Neural cell (in vitro differentiated cells): ENCODE data around the gene C19orf85. TPM values are rescaled to one million over a fixed set of nuclear protein-coding genes. Genes with fewer than 3 reads are reported as not detected.

Experiments used
- H2AFZ ChIP-seq: fragments of 200-600, 300-800 bp; sonication (generic), shearing (Covaris generic); 2 replicates; pipeline ENCODE4 v1.6.0; 2014; ENCODE audit warnings: low read depth, mild to moderate bottlenecking, antibody characterized with exemption, low read length, moderate library complexity
- H3F3A ChIP-seq: fragments of 200-600 bp; shearing (Covaris generic); 2 replicates; pipeline ENCODE4 v1.6.1; 2016; ENCODE audit warnings: mild to moderate bottlenecking, moderate library complexity, mixed read lengths, antibody characterized with exemption, low read length; ENCODE audit not compliant: insufficient read depth, poor library complexity, severe bottlenecking
- H3K27ac ChIP-seq: fragments of 200-600, 300-800 bp; sonication (generic), shearing (Covaris generic); 2 replicates; pipeline ENCODE4 v1.5.1; 2014; ENCODE audit warnings: mild to moderate bottlenecking, low read length, moderate library complexity
- H3K27me3 ChIP-seq: fragments of 300-800, 200-600 bp; sonication (generic), shearing (Covaris generic); 2 replicates; pipeline ENCODE4 v1.6.0; 2014; ENCODE audit warnings: mild to moderate bottlenecking, low read depth, low read length, moderate library complexity; ENCODE audit not compliant: insufficient read depth
- H3K36me3 ChIP-seq: fragments of 300-800, 200-600 bp; sonication (generic), shearing (Covaris generic); 2 replicates; pipeline ENCODE4 v1.5.1; 2014; ENCODE audit warnings: mild to moderate bottlenecking, antibody characterized with exemption, low read length, moderate library complexity; ENCODE audit not compliant: insufficient read depth
- H3K4me2 ChIP-seq: fragments of 300-800, 200-600 bp; sonication (generic), shearing (Covaris generic); 2 replicates; pipeline ENCODE4 v1.6.0; 2014; ENCODE audit warnings: mild to moderate bottlenecking, low read length
- H3K4me3 ChIP-seq: fragments of 300-800, 200-600 bp; sonication (generic), shearing (Covaris generic); 2 replicates; pipeline ENCODE4 v1.5.1; 2014; ENCODE audit warnings: mild to moderate bottlenecking, low read length, moderate library complexity
- H3K79me2 ChIP-seq: fragments of 200-600 bp; shearing (Covaris generic); replicated peaks from 2 replicates; pipeline ENCODE4 v1.6.0; 2014; ENCODE audit warnings: mild to moderate bottlenecking, low read length, moderate library complexity; ENCODE audit not compliant: insufficient read depth
- H3K9ac ChIP-seq: fragments of 300-800, 200-600 bp; sonication (generic), shearing (Covaris generic); 2 replicates; pipeline ENCODE4 v1.6.1; 2016; ENCODE audit warnings: mild to moderate bottlenecking, low read length, mixed read lengths
- H3K9me2 ChIP-seq: fragments of 200-600 bp; shearing (Covaris generic); 2 replicates; pipeline ENCODE4 v1.6.1; 2016; ENCODE audit warnings: mild to moderate bottlenecking, low read length, mixed read lengths; ENCODE audit not compliant: insufficient read depth
- H3K9me3 ChIP-seq: fragments of 200-600, 300-800 bp; sonication (generic), shearing (Covaris generic); 2 replicates; pipeline ENCODE4 v1.6.1; 2016; ENCODE audit warnings: mild to moderate bottlenecking, mixed run types, low read length, moderate library complexity, mixed read lengths
- H4K20me1 ChIP-seq: fragments of 200-600 bp; shearing (Covaris generic); 2 replicates; pipeline ENCODE4 v1.6.1; 2016; ENCODE audit warnings: mild to moderate bottlenecking, mixed run types; ENCODE audit not compliant: insufficient read depth
- CTCF ChIP-seq: fragments of 450-650 bp; IDR thresholded peaks from 2 replicates; pipeline ENCODE4 v1.5.1; 2014; ENCODE audit warnings: antibody characterized with exemption, mild to moderate bottlenecking, moderate library complexity; ENCODE audit not compliant: poor library complexity, severe bottlenecking
- EP300 ChIP-seq: fragments of 450-650 bp; conservative IDR thresholded peaks from 2 replicates; pipeline ENCODE4 v1.6.1; 2014; ENCODE audit warnings: antibody characterized with exemption, mild to moderate bottlenecking, moderate library complexity; ENCODE audit not compliant: poor library complexity, severe bottlenecking
- EZH2 ChIP-seq: fragments of 200-600, 300-800 bp; shearing (Covaris generic), sonication (generic); IDR thresholded peaks from 2 replicates; pipeline ENCODE4 v1.6.1; 2014; ENCODE audit warnings: antibody characterized with exemption, low read length, borderline replicate concordance, mild to moderate bottlenecking; ENCODE audit not compliant: insufficient read depth, poor library complexity, severe bottlenecking
- MXI1 ChIP-seq: fragments of 450-650 bp; conservative IDR thresholded peaks from 2 replicates; pipeline ENCODE4 v1.6.1; 2014; ENCODE audit warnings: antibody characterized with exemption, mild to moderate bottlenecking; ENCODE audit not compliant: poor library complexity, severe bottlenecking
- POLR2AphosphoS5 ChIP-seq: IDR thresholded peaks from 2 replicates; pipeline ENCODE4 v1.6.1; 2012
- RAD21 ChIP-seq: fragments of 450-650 bp; conservative IDR thresholded peaks from 2 replicates; pipeline ENCODE4 v1.6.1; 2014; ENCODE audit warnings: antibody characterized with exemption, mild to moderate bottlenecking, moderate library complexity
- REST ChIP-seq: IDR thresholded peaks from 2 replicates; pipeline ENCODE4 v1.6.1; 2012; ENCODE audit warnings: borderline replicate concordance
- SMC3 ChIP-seq: fragments of 450-650 bp; conservative IDR thresholded peaks from 2 replicates; pipeline ENCODE4 v1.6.1; 2014; ENCODE audit warnings: antibody characterized with exemption, mild to moderate bottlenecking, moderate library complexity; ENCODE audit not compliant: poor library complexity
- TAF1 ChIP-seq: IDR thresholded peaks from 2 replicates; pipeline ENCODE4 v1.6.1; 2012; ENCODE audit warnings: low read depth
- polyA plus RNA-seq: library from polyadenylated mRNA; depleted of rRNA; stranded (reverse); fragments of >200 nt; gene quantifications from 2 replicates; pipeline ENCODE4 v1.2.3, GENCODE V29; 2014

C19orf85 gene
- polyA plus RNA-seq, 1 donor from 2014 or later, result 0.19 TPM

GRCh38 chr19:55493052-55493644, 28.6 kb upstream of the C19orf85 start:
- no peak overlapping the region for H3K27ac ChIP-seq
- H3K9me3 ChIP-seq, result no peaks in the 10 kb centered on the region
- no peaks in the 10 kb centered on the region for H3K9me2 ChIP-seq
- no peak overlapping the region for H3K4me2 ChIP-seq
- no peaks in the 10 kb centered on the region for H4K20me1 ChIP-seq
- no peaks in the 10 kb centered on the region for H3F3A ChIP-seq
- H3K4me3 ChIP-seq, result no peak overlapping the region
- H3K27me3 ChIP-seq, result no peaks in the 10 kb centered on the region
- H3K36me3 ChIP-seq, result no peaks in the 10 kb centered on the region
- no peaks in the 10 kb centered on the region for H3K79me2 ChIP-seq
- no peak overlapping the region for H3K9ac ChIP-seq
- TF ChIP-seq CTCF (no peak), SMC3 (no peak), EP300 (no peak), REST (no peak), RAD21 (no peak), EZH2 (no peak), POLR2AphosphoS5 (no peak), TAF1 (no peak), MXI1 (no peak)
- no peak overlapping the region for H2AFZ ChIP-seq

- no peak for TF ChIP-seq MXI1
- TF ChIP-seq SMC3, result no peak
- no peak for TF ChIP-seq EZH2
- no peak for TF ChIP-seq EP300
- TF ChIP-seq POLR2AphosphoS5, result no peak
- H3K9me3 ChIP-seq, result no peaks in the 10 kb centered on the region
- H3K36me3 ChIP-seq, result no peaks in the 10 kb centered on the region
Measured at GRCh38 chr19:55492362-55492944, 27.9 kb upstream of the C19orf85 start.

More at GRCh38 chr19:55492362-55492944, 27.9 kb upstream of the C19orf85 start:
- Histone ChIP-seq H3K4me3 (no peak overlapping the region), H3K9ac (no peak overlapping the region), H3F3A (no peaks in the 10 kb centered on the region), H3K27me3 (no peaks in the 10 kb centered on the region), H3K27ac (no peak overlapping the region), H3K4me2 (no peak overlapping the region), H2AFZ (no peak overlapping the region), H3K79me2 (no peaks in the 10 kb centered on the region), H4K20me1 (no peaks in the 10 kb centered on the region), H3K9me2 (no peaks in the 10 kb centered on the region)
